ENCODE measurements around the gene DICER1. TPM values are rescaled to one million over a fixed set of nuclear protein-coding genes. Genes with fewer than 3 reads are reported as not detected.

DICER1 gene
- total RNA-seq, 1 experiment from 2014 or later: 32.7 TPM

- intact Hi-C loops (cut with micrococcal nuclease; ENCODE audit: unreplicated experiment): no loop called here
- no peak overlapping the region for H3K4me3 ChIP-seq (ENCODE audit: low read depth in 2 of 2, low read length in 2 of 2)
- DNase-seq (ENCODE audit: low read depth, low spot score): no peak
- peaks cover 21% of the 10 kb centered on the region for H3K36me3 ChIP-seq (ENCODE audit: control insufficient read depth, insufficient read depth, low read length)
- no peak for ATAC-seq
- TF ChIP-seq POLR2AphosphoS5 (IDR thresholded peaks at IDR 0.05; ENCODE audit: low read depth, low read length) (no peak), TCF7L2 (IDR thresholded peaks at IDR 0.05; ENCODE audit: low read depth, low read length) (no peak), SIN3A (IDR thresholded peaks at IDR 0.05; ENCODE audit: borderline replicate concordance, insufficient read depth, low read depth, low read length) (no peak), CTCF (IDR thresholded peaks at IDR 0.05) (no peak)
- TF ChIP-seq, protein P1, sequence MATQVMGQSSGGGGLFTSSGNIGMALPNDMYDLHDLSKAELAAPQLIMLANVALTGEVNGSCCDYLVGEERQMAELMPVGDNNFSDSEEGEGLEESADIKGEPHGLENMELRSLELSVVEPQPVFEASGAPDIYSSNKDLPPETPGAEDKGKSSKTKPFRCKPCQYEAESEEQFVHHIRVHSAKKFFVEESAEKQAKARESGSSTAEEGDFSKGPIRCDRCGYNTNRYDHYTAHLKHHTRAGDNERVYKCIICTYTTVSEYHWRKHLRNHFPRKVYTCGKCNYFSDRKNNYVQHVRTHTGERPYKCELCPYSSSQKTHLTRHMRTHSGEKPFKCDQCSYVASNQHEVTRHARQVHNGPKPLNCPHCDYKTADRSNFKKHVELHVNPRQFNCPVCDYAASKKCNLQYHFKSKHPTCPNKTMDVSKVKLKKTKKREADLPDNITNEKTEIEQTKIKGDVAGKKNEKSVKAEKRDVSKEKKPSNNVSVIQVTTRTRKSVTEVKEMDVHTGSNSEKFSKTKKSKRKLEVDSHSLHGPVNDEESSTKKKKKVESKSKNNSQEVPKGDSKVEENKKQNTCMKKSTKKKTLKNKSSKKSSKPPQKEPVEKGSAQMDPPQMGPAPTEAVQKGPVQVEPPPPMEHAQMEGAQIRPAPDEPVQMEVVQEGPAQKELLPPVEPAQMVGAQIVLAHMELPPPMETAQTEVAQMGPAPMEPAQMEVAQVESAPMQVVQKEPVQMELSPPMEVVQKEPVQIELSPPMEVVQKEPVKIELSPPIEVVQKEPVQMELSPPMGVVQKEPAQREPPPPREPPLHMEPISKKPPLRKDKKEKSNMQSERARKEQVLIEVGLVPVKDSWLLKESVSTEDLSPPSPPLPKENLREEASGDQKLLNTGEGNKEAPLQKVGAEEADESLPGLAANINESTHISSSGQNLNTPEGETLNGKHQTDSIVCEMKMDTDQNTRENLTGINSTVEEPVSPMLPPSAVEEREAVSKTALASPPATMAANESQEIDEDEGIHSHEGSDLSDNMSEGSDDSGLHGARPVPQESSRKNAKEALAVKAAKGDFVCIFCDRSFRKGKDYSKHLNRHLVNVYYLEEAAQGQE (IDR thresholded peaks at IDR 0.05; ENCODE audit: insufficient read depth in 1 of 2, low read depth in 2 of 2, low read length in 1 of 2): no peak
- no peaks in the 10 kb centered on the region for H3K27me3 ChIP-seq (ENCODE audit: control insufficient read depth, insufficient read depth, low read length)
- CTCF ChIA-PET: no interaction called here
- H3K4me1 ChIP-seq (ENCODE audit: control insufficient read depth, insufficient read depth, low read length): no peaks in the 10 kb centered on the region
- no TSS peak for BruUV-seq (replicated peaks)
- H3K27ac ChIP-seq (ENCODE audit: low read length): no peak overlapping the region
- in situ Hi-C loops (cut with HindIII; ENCODE audit: low pct_unique_long_range_greater_than_20kb, low sequenced_read_pairs): no loop called here
- H3K9me3 ChIP-seq (ENCODE audit: control insufficient read depth, insufficient read depth, low read depth, low read length): no peaks in the 10 kb centered on the region
- POLR2A ChIA-PET: no interaction called here
Measured at GRCh38 chr14:95104911-95105310, 52.4 kb downstream of the DICER1 start.

GRCh38 chr14:95102680-95103044, 54.7 kb downstream of the DICER1 start:
- Histone ChIP-seq H3K27me3 (ENCODE audit: control insufficient read depth, insufficient read depth, low read length) (no peaks in the 10 kb centered on the region), H3K4me1 (ENCODE audit: control insufficient read depth, insufficient read depth, low read length) (no peaks in the 10 kb centered on the region), H3K27ac (ENCODE audit: low read length) (no peak overlapping the region), H3K36me3 (ENCODE audit: control insufficient read depth, insufficient read depth, low read length) (peaks cover 14% of the 10 kb centered on the region), H3K9me3 (ENCODE audit: control insufficient read depth, insufficient read depth, low read depth, low read length) (no peaks in the 10 kb centered on the region), H3K4me3 (ENCODE audit: low read depth in 2 of 2, low read length in 2 of 2) (no peak overlapping the region)
- ChIA-PET CTCF (no interaction called here), POLR2A (no interaction called here)
- DNase-seq (ENCODE audit: low read depth, low spot score) (no peak), ATAC-seq (no peak)
- no TSS peak for BruUV-seq (replicated peaks)
- TF ChIP-seq CTCF (IDR thresholded peaks at IDR 0.05) (no peak), TCF7L2 (IDR thresholded peaks at IDR 0.05; ENCODE audit: low read depth, low read length) (no peak), POLR2AphosphoS5 (IDR thresholded peaks at IDR 0.05; ENCODE audit: low read depth, low read length) (no peak), SIN3A (IDR thresholded peaks at IDR 0.05; ENCODE audit: borderline replicate concordance, insufficient read depth, low read depth, low read length) (no peak)
- TF ChIP-seq, protein P1 (IDR thresholded peaks at IDR 0.05; ENCODE audit: insufficient read depth in 1 of 2, low read depth in 2 of 2, low read length in 1 of 2): no peak
- intact Hi-C loops (cut with micrococcal nuclease; ENCODE audit: unreplicated experiment): no loop called here
- in situ Hi-C loops (cut with HindIII; ENCODE audit: low pct_unique_long_range_greater_than_20kb, low sequenced_read_pairs): no loop called here
